GM12874 (cell line): ENCODE results near the gene CLPTM1L.

Experiments used
- CTCF ChIP-seq: IDR thresholded peaks from 2 replicates; pipeline ENCODE4 v1.5.1; 2011; ENCODE audit warnings: low read depth, mild to moderate bottlenecking, control low read depth, low read length, moderate library complexity; ENCODE audit not compliant: insufficient read depth

The CLPTM1L gene

DNA sequence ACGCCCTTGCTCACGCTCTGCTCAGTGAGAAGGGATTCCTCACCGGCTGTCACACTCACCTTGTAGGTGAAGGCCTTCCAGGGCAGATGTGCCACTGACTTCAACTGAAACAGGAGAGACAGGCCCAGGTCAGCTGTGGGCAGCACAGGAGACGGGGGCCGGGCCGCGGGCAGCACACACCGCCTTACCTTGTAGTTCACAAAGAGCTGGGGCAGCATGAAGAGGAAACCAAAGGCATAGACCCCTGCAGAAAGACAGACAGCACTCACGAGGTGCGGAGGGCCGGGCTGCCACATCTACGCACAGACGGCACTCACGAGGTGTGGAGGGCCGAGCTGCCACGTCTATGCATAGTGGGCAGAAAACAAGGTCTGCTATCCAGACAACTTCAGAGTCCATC, 23.3 kb downstream of the CLPTM1L start:
- no peak for TF ChIP-seq CTCF

GRCh38 chr5:1320436-1321344, 24.2 kb downstream of the CLPTM1L start:
- no peak for TF ChIP-seq CTCF

GRCh38 chr5:1319436-1320256, 25.3 kb downstream of the CLPTM1L start:
- TF ChIP-seq CTCF = no peak

DNA sequence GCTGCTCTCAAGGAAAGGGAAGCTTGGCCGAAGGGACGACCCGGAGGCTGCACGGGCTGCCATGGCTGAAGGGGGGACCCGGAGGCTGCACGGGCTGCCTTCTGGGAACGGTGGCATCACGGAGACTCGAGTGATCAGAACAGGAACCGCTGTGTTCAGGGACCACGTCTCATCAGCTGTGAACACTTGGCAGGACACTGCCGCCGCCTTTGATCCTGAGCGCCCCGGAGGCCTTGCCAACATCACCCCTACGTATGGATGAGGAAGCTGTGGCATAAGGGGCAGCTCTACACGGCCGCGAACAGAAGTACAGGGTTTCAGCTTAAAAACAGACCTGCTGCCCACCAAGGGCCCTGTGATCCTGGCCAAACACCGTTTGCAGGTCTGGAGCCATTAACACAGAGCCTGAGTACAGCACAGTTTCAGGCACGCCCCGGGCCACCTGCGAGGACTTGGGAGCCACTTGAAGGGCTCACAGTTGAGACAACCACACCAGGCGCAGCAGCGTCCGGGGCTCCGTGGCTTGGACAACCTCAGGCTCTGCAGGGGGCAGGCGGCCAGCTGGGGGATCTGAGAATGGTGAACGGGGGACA, 26.1 kb downstream of the CLPTM1L start:
- no peak for TF ChIP-seq CTCF

DNA sequence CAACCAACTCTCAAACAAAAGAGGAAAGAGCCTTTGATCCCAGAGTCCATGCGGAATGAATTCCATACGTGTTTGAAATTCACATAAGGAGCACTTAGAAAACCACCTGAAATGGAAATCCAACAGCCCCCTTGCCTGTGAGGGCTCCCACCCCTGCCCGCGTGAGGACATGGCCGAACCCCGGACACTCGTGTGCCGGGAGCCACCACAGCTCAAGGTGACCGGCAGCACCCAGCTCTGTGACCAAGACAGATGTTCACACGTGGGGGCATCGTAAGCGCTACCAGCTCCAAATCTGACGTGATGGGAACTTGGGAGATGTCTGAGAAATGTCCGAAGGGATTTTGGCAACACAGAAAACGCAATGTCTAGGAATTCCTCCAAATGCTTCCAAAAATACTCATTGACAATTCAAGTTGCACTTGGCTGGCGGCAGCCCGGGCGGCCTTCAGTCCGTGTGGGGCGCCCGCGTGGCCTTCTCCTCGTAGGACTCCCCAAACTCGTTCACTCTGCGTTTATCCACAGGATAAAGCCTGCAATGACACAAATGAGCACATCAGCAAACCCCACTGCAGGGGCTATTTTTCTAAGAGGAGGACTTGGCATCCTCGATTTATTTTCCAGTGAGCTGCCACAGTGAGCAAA, 26.9 kb downstream of the CLPTM1L start:
- no peak for TF ChIP-seq CTCF

GRCh38 chr5:1316588-1317340, 28.1 kb downstream of the CLPTM1L start:
- no peak for TF ChIP-seq CTCF
